ENCODE results near the gene CARD16.
"Not testable (repeated sequence)": the region's sequence is repeated elsewhere in the genome, so short reads cannot be mapped to it uniquely, and the experiment has no call there.

The CARD16 gene

GRCh38 chr11:105044557-105045524 lies at the start of gene CARD16:
Gene CARD16 (minus strand): TSS chr11:105045335. CDS start chr11:105045297, 38 bp downstream.
- not testable (repeated sequence) for H3K27ac ChIP-seq (ENCODE audit: low read depth, low read length); H3K27me3 ChIP-seq (ENCODE audit: control insufficient read depth, insufficient read depth, low read length); H3K4me1 ChIP-seq (ENCODE audit: control insufficient read depth, insufficient read depth, low read length); H3K9me3 ChIP-seq (ENCODE audit: control insufficient read depth, insufficient read depth, low read length); H3K9ac ChIP-seq (ENCODE audit: low read depth, low read length); H3K4me3 ChIP-seq (ENCODE audit: low read depth, low read length); H3K36me3 ChIP-seq (ENCODE audit: control insufficient read depth, insufficient read depth, low read length)

- H3K27me3 ChIP-seq (ENCODE audit: control insufficient read depth, insufficient read depth, low read length): no peaks in the 10 kb centered on the region
- no peak overlapping the region for H3K27ac ChIP-seq (ENCODE audit: low read depth, low read length)
- no peak overlapping the region for H3K9ac ChIP-seq (ENCODE audit: low read depth, low read length)
- H3K4me1 ChIP-seq (ENCODE audit: control insufficient read depth, insufficient read depth, low read length): no peaks in the 10 kb centered on the region
- no peaks in the 10 kb centered on the region for H3K9me3 ChIP-seq (ENCODE audit: control insufficient read depth, insufficient read depth, low read length)
- H3K36me3 ChIP-seq (ENCODE audit: control insufficient read depth, insufficient read depth, low read length): no peaks in the 10 kb centered on the region
- H3K4me3 ChIP-seq (ENCODE audit: low read depth, low read length): no peak overlapping the region
These were observed 47.4 kb upstream of the CARD16 start for GRCh38 chr11:105092256-105093239.

GRCh38 chr11:105081412-105082150 lies 36.4 kb upstream of the CARD16 start:
- Histone ChIP-seq H3K27ac (ENCODE audit: low read depth, low read length) (no peak overlapping the region), H3K27me3 (ENCODE audit: control insufficient read depth, insufficient read depth, low read length) (no peaks in the 10 kb centered on the region), H3K4me3 (ENCODE audit: low read depth, low read length) (no peak overlapping the region), H3K9me3 (ENCODE audit: control insufficient read depth, insufficient read depth, low read length) (no peaks in the 10 kb centered on the region), H3K36me3 (ENCODE audit: control insufficient read depth, insufficient read depth, low read length) (no peaks in the 10 kb centered on the region), H3K4me1 (ENCODE audit: control insufficient read depth, insufficient read depth, low read length) (peaks cover 27% of the 10 kb centered on the region), H3K9ac (ENCODE audit: low read depth, low read length) (no peak overlapping the region)

- H3K4me1 ChIP-seq (ENCODE audit: control insufficient read depth, insufficient read depth, low read length): peaks cover 27% of the 10 kb centered on the region
- H3K27me3 ChIP-seq (ENCODE audit: control insufficient read depth, insufficient read depth, low read length); H3K9ac ChIP-seq (ENCODE audit: low read depth, low read length); H3K4me3 ChIP-seq (ENCODE audit: low read depth, low read length); H3K9me3 ChIP-seq (ENCODE audit: control insufficient read depth, insufficient read depth, low read length); H3K36me3 ChIP-seq (ENCODE audit: control insufficient read depth, insufficient read depth, low read length); H3K27ac ChIP-seq (ENCODE audit: low read depth, low read length): not testable (repeated sequence)
These were observed 35.2 kb upstream of the CARD16 start for GRCh38 chr11:105080171-105080906.

GRCh38 chr11:105078283-105078682 lies 33.1 kb upstream of the CARD16 start:
- Histone ChIP-seq H3K36me3 (ENCODE audit: control insufficient read depth, insufficient read depth, low read length) (no peaks in the 10 kb centered on the region), H3K27ac (ENCODE audit: low read depth, low read length) (no peak overlapping the region), H3K9me3 (ENCODE audit: control insufficient read depth, insufficient read depth, low read length) (no peaks in the 10 kb centered on the region), H3K4me3 (ENCODE audit: low read depth, low read length) (no peak overlapping the region), H3K4me1 (ENCODE audit: control insufficient read depth, insufficient read depth, low read length) (peaks cover 27% of the 10 kb centered on the region), H3K27me3 (ENCODE audit: control insufficient read depth, insufficient read depth, low read length) (no peaks in the 10 kb centered on the region), H3K9ac (ENCODE audit: low read depth, low read length) (no peak overlapping the region)

- not testable (repeated sequence) for H3K9ac ChIP-seq (ENCODE audit: low read depth, low read length); H3K9me3 ChIP-seq (ENCODE audit: control insufficient read depth, insufficient read depth, low read length); H3K27ac ChIP-seq (ENCODE audit: low read depth, low read length); H3K27me3 ChIP-seq (ENCODE audit: control insufficient read depth, insufficient read depth, low read length); H3K4me3 ChIP-seq (ENCODE audit: low read depth, low read length); H3K36me3 ChIP-seq (ENCODE audit: control insufficient read depth, insufficient read depth, low read length)
- H3K4me1 ChIP-seq (ENCODE audit: control insufficient read depth, insufficient read depth, low read length): peaks cover 25% of the 10 kb centered on the region
These were observed 32.1 kb upstream of the CARD16 start for GRCh38 chr11:105077141-105077790.

- H3K36me3 ChIP-seq (ENCODE audit: control insufficient read depth, insufficient read depth, low read length): no peaks in the 10 kb centered on the region
- H3K27me3 ChIP-seq (ENCODE audit: control insufficient read depth, insufficient read depth, low read length): no peaks in the 10 kb centered on the region
- no peak overlapping the region for H3K9ac ChIP-seq (ENCODE audit: low read depth, low read length)
- no peaks in the 10 kb centered on the region for H3K9me3 ChIP-seq (ENCODE audit: control insufficient read depth, insufficient read depth, low read length)
- no peaks in the 10 kb centered on the region for H3K4me1 ChIP-seq (ENCODE audit: control insufficient read depth, insufficient read depth, low read length)
- H3K27ac ChIP-seq (ENCODE audit: low read depth, low read length): no peak overlapping the region
- no peak overlapping the region for H3K4me3 ChIP-seq (ENCODE audit: low read depth, low read length)
These were observed 29.0 kb upstream of the CARD16 start for GRCh38 chr11:105074166-105074530.

- no peak overlapping the region for H3K9ac ChIP-seq (ENCODE audit: low read depth, low read length)
- H3K4me3 ChIP-seq (ENCODE audit: low read depth, low read length): no peak overlapping the region
- H3K27me3 ChIP-seq (ENCODE audit: control insufficient read depth, insufficient read depth, low read length): no peaks in the 10 kb centered on the region
- H3K27ac ChIP-seq (ENCODE audit: low read depth, low read length): no peak overlapping the region
- H3K9me3 ChIP-seq (ENCODE audit: control insufficient read depth, insufficient read depth, low read length): no peaks in the 10 kb centered on the region
- no peaks in the 10 kb centered on the region for H3K36me3 ChIP-seq (ENCODE audit: control insufficient read depth, insufficient read depth, low read length)
- no peaks in the 10 kb centered on the region for H3K4me1 ChIP-seq (ENCODE audit: control insufficient read depth, insufficient read depth, low read length)
These were observed 28.5 kb upstream of the CARD16 start for GRCh38 chr11:105073456-105074165.

GRCh38 chr11:105072080-105072479 lies 26.9 kb upstream of the CARD16 start:
- not testable (repeated sequence) for H3K27ac ChIP-seq (ENCODE audit: low read depth, low read length); H3K36me3 ChIP-seq (ENCODE audit: control insufficient read depth, insufficient read depth, low read length); H3K9me3 ChIP-seq (ENCODE audit: control insufficient read depth, insufficient read depth, low read length); H3K9ac ChIP-seq (ENCODE audit: low read depth, low read length); H3K4me1 ChIP-seq (ENCODE audit: control insufficient read depth, insufficient read depth, low read length); H3K4me3 ChIP-seq (ENCODE audit: low read depth, low read length); H3K27me3 ChIP-seq (ENCODE audit: control insufficient read depth, insufficient read depth, low read length)

Data from HUES48 (cell line).